ENCODE measurements around the gene MAP3K2. TPM values are rescaled to one million over a fixed set of nuclear protein-coding genes. Genes with fewer than 3 reads are reported as not detected.

Gene MAP3K2
- total RNA-seq, 2 experiments from 2014 or later, result 41.1 to 43.2 TPM

DNA sequence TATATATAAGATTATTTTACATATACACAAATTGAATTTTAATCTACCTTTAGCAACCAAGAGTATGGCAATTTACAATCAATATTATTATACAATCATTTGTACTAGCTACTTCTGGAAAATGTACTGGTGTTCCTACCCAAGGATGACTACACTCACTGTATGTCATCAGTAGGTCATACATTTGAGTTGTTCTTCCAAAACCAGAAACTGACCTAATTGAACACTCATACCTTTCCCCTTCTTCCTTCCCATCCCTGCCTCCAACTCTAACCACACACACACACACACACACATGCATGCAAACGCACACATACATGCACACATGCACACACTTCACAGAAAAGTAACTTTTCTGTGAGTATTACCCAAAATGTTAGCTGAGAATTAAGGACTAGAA, 85.6 kb downstream of the MAP3K2 start:
- H3K4me3 Mint-ChIP-seq, result no peak overlapping the region
- DNase-seq, result no peak
- peaks cover 5% of the 10 kb centered on the region for H3K36me3 Mint-ChIP-seq
- H3K27me3 Mint-ChIP-seq, result no peaks in the 10 kb centered on the region
- H3K27ac Mint-ChIP-seq, result no peak overlapping the region
- H3K9me3 Mint-ChIP-seq, result no peaks in the 10 kb centered on the region
- no peaks in the 10 kb centered on the region for H3K4me1 Mint-ChIP-seq

DNA sequence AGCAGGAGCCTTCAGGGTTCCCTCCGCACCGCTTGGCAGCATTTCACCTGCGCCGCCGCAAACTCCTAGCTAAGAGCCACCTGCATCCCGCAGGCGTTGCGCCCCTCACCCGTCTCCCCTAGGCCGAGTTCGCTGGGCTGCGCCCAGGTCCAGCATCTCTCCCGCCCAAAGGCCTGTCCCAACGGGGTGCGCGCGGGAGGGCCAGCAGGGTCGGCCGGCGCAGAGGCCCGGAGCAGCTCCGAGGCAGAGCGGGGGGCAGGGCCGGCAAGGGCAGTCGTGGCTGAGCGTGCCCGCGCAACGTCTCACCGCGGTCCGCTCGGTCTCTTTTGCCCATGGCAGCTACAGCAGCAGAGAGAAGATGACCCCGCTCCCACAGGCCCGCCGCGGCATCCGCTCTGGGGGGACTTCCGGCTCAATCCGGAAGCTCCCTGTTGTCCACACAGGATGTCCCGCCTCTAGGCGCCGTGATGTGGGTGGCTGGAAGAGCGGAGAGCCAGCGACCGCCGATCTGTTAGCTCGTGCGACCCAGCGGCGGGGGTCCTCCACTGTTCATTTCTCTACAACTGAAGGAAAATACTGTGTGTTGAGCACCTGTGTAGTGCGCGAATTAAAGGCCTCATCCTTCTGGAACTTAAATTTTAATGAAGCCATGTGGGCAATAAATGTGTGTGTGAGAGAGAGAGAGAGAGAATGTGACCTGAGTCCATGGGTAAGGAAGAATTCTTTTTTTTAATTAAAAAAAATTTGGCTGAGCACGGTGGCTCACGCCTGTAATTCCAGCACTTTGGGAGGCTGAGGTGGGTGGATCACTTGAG, 93.8 kb downstream of the MAP3K2 start, which contains the start of gene ERCC3:
ERCC3 (minus strand) TSS at position 397 of the 815 bp plus-strand sequence; CDS start at position 334, 63 bp downstream.
- Mint-ChIP-seq H3K27ac (peak within 1 kb of the TSS; percentile 99), H3K36me3 (peaks cover 30% of the 10 kb centered on the region), H3K9me3 (no peaks in the 10 kb centered on the region), H3K4me3 (peak within 1 kb of the TSS; percentile 100), H3K27me3 (no peaks in the 10 kb centered on the region), H3K4me1 (peaks cover 21% of the 10 kb centered on the region)
- peak; percentile 88 for DNase-seq

DNA sequence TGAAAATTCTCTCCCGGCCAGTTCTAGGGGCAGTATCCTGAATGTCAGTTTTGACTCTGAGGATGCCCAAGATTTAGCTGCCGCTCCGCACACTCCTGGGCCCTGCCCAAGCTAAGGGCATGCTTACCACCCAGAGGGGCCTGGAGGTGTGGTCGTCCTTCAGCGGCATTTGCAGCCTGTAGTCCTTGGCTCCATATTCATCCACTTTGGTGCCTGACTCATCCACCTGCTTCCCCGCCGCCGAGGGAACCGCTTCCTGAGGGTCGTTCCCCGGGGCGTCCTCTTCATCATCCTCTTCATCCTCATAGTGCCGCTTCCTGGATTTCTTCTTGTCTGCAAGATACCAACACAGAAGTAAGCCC, 94.4 kb downstream of the MAP3K2 start:
- DNase-seq, result peak; percentile 8
- H3K4me1 Mint-ChIP-seq, result peaks cover 21% of the 10 kb centered on the region
- no peaks in the 10 kb centered on the region for H3K9me3 Mint-ChIP-seq
- no peaks in the 10 kb centered on the region for H3K27me3 Mint-ChIP-seq
- peaks cover 35% of the 10 kb centered on the region for H3K36me3 Mint-ChIP-seq
- peak overlapping the region; percentile 100 for H3K4me3 Mint-ChIP-seq
- H3K27ac Mint-ChIP-seq, result peak overlapping the region; percentile 99

DNA sequence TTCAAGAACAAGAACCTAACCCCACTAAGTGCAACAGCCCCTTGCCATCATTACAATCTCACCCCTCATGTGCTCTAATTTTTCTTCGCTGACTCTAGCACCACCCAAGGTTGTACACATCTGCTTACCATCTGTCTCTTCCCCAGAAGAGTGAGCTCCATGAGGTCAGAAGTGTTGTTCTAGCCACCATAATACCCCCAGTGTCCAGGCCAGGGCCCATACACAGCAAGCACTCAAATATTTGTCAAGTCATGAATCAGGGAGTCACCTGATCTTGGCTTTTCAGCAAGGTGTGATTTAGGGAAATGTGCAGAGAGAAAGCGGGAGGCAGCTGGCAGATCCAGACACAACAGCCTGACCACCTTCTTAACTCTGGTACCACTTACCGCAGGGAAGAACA, 99.5 kb downstream of the MAP3K2 start:
- peaks cover 21% of the 10 kb centered on the region for H3K4me1 Mint-ChIP-seq
- H3K36me3 Mint-ChIP-seq, result peaks cover 64% of the 10 kb centered on the region
- H3K9me3 Mint-ChIP-seq, result peaks cover 8% of the 10 kb centered on the region
- no peak overlapping the region for H3K27ac Mint-ChIP-seq
- no peaks in the 10 kb centered on the region for H3K27me3 Mint-ChIP-seq
- H3K4me3 Mint-ChIP-seq, result no peak overlapping the region
- no peak for DNase-seq

DNA sequence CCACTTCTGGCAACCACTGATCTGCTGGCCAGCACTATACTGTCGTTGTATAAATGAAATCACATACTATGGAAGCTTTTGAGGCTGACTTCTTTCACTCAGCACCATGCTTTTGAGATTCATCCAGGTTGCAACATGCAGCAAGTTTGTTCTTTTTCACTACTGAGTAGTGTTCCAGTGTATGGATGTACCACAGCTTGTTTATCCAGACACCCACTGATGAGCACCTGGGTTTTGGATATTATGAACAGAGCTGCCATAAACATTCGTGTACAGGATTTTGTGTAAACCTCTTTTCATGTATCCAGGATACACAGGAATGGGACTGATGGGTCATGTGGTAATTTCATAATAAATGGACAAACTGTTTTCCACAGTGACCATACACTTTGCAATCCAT, 104.5 kb downstream of the MAP3K2 start:
- no peak for DNase-seq
- Mint-ChIP-seq H3K27ac (no peak overlapping the region), H3K36me3 (peaks cover 55% of the 10 kb centered on the region), H3K4me1 (peaks cover 13% of the 10 kb centered on the region), H3K27me3 (no peaks in the 10 kb centered on the region), H3K9me3 (peaks cover 8% of the 10 kb centered on the region), H3K4me3 (no peak overlapping the region)

DNA sequence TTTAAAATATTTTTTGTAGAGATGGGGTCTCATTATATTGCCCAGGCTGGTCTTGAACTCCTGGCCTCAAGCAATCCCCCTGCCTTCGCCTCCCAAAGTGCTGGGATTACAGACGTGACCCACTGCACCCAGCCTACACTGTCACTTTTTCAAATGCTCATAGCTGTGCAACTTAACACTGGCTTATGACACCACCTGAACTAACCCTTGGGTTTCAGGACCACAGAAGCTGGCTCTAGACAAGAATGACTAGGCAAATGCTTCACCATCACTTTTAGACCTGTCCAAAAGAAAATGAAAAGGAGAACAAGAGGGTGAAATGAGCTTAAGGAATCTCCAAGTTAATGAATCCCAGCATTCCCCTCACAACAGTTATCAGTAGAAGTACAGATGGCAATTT, 107.1 kb downstream of the MAP3K2 start:
- H3K27me3 Mint-ChIP-seq, result no peaks in the 10 kb centered on the region
- peaks cover 51% of the 10 kb centered on the region for H3K36me3 Mint-ChIP-seq
- no peak overlapping the region for H3K27ac Mint-ChIP-seq
- no peak for DNase-seq
- peaks cover 8% of the 10 kb centered on the region for H3K9me3 Mint-ChIP-seq
- peaks cover 23% of the 10 kb centered on the region for H3K4me1 Mint-ChIP-seq
- H3K4me3 Mint-ChIP-seq, result no peak overlapping the region

DNA sequence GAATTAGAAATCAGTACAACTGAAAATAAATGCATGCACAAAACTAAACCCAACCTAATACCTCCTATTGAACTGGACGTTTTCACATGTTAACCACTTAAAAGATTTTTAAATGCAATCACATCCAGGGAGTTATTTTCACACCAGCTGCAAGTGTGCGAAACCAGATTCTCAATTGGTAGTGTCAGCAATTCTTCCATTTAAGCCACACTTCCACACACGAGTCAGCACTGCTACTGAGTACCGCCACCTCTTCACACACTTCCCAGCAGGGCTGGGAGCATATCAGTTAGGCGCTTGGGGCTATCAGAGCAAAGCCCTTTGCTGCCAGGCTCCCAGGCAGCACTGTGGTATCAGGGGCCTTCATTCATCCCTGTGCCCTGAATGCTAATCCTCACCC, 108.0 kb downstream of the MAP3K2 start:
- DNase-seq, result no peak
- Mint-ChIP-seq H3K27me3 (no peaks in the 10 kb centered on the region), H3K27ac (no peak overlapping the region), H3K36me3 (peaks cover 43% of the 10 kb centered on the region), H3K4me1 (peaks cover 22% of the 10 kb centered on the region), H3K4me3 (no peak overlapping the region), H3K9me3 (peaks cover 8% of the 10 kb centered on the region)

DNA sequence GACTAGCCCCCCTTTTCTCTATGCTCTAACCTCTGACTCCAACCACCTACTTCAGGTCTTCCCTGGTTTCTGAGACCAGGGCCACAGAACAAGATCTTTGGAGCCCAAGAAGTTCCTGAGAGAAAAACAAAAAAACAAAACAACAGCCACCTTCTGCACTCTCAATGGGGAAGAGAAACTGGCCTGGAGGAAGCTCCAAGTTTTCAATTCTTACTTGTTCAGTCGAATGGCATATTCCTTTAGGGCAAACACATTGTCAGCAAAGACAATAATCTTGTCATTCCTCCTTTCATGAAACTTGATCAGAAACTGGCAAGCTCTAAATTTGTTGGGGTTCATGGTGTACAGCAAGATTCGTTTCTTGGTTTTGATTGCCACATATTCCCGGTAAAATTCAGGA, 108.8 kb downstream of the MAP3K2 start:
- Mint-ChIP-seq H3K4me3 (no peak overlapping the region), H3K4me1 (peaks cover 19% of the 10 kb centered on the region), H3K36me3 (peaks cover 34% of the 10 kb centered on the region), H3K27me3 (no peaks in the 10 kb centered on the region), H3K9me3 (peaks cover 2% of the 10 kb centered on the region), H3K27ac (no peak overlapping the region)
- DNase-seq, result no peak

DNA sequence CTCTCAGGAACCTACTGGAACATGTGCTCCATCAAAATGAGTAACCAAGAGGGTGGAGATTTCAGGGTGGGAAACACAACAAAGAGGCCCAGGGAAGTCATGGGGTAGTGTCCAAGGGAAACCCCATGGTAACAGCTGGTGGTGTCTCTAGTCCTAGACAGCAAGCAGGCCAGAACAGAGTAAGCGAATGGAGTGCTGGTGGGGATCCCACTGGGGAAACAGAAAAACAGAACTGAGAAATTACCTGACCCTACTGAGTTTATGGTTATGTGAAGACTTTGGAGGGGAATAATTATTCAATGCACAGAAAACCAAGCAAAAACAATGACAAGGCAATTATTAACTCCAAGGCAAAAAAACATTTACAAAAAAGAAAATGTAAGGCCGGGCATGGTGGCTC, 110.7 kb downstream of the MAP3K2 start:
- H3K27ac Mint-ChIP-seq, result peak overlapping the region; percentile 66

DNA sequence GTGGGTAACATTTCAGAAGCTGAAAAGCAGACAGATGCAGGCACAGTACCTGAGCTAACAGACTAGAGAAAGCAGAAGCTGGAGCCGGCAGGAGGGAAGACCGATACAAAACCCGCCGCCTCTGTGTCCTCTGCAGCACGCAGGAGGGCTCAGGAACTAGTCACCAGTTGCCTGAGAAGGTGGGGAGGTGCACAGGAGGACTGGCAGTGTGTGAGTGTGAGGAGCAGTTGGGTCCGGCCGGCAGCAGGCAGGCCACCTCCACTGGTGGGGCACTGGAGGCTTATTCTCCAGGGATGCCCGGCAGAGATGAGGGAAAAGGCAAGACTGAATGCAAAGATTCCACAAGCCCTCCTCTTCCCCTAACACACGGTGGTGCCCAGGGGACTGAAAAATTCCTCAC, 112.0 kb downstream of the MAP3K2 start:
- H3K9me3 Mint-ChIP-seq, result no peaks in the 10 kb centered on the region
- no peak overlapping the region for H3K27ac Mint-ChIP-seq
- peaks cover 10% of the 10 kb centered on the region for H3K4me1 Mint-ChIP-seq
- DNase-seq, result no peak
- H3K27me3 Mint-ChIP-seq, result no peaks in the 10 kb centered on the region
- peaks cover 27% of the 10 kb centered on the region for H3K36me3 Mint-ChIP-seq
- H3K4me3 Mint-ChIP-seq, result no peak overlapping the region

More for the DNA sequence above, 110.7 kb downstream of the MAP3K2 start:
- no peak for DNase-seq
- H3K27me3 Mint-ChIP-seq, result no peaks in the 10 kb centered on the region
- H3K36me3 Mint-ChIP-seq, result peaks cover 26% of the 10 kb centered on the region
- no peaks in the 10 kb centered on the region for H3K9me3 Mint-ChIP-seq
- no peak overlapping the region for H3K4me3 Mint-ChIP-seq
- peaks cover 10% of the 10 kb centered on the region for H3K4me1 Mint-ChIP-seq

DNA sequence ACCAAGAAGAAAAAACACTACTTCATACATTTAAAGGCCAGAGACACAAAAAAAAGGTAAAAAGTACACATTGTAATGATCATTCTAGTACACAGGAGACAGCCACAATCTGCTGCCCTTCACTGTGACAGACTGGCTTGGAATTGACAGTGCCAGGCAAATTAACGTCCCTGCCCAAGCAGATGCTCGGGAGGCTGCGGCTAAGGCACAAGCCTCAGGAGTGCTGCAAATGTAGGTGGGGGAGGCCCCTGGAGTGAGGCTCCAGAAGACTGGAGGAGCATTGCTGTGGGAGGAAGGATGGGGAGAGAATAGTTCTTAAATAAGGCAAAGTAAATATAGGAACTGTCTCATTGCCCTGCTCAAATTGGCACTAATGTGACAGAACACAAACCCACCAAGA, 112.4 kb downstream of the MAP3K2 start:
- H3K9me3 Mint-ChIP-seq, result no peaks in the 10 kb centered on the region
- H3K4me1 Mint-ChIP-seq, result peaks cover 10% of the 10 kb centered on the region
- H3K27ac Mint-ChIP-seq, result no peak overlapping the region
- no peak for DNase-seq
- H3K27me3 Mint-ChIP-seq, result no peaks in the 10 kb centered on the region
- no peak overlapping the region for H3K4me3 Mint-ChIP-seq
- peaks cover 32% of the 10 kb centered on the region for H3K36me3 Mint-ChIP-seq

DNA sequence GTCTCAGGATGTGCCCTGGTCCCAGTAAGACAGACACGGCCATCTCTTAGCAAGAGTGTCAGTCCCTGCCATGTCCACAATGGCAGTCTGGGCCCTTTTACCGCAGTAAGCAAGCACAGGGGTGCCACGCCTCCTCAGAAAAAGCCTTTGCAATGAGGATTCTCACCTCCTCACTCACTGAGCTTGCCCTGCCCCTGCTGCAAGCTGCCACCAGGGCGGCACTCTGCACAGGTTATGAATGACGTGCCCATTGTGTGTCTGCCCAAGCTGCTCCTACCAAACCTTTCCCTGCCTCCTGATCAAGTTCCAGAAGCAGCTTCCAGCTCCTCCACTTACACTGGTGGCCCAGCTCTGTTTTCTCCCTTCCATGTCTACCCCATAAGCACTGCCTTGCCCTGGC, 117.1 kb downstream of the MAP3K2 start:
- H3K27ac Mint-ChIP-seq, result no peak overlapping the region
- H3K9me3 Mint-ChIP-seq, result no peaks in the 10 kb centered on the region
- no peak for DNase-seq
- no peaks in the 10 kb centered on the region for H3K27me3 Mint-ChIP-seq
- peaks cover 40% of the 10 kb centered on the region for H3K36me3 Mint-ChIP-seq
- H3K4me3 Mint-ChIP-seq, result no peak overlapping the region
- no peaks in the 10 kb centered on the region for H3K4me1 Mint-ChIP-seq

DNA sequence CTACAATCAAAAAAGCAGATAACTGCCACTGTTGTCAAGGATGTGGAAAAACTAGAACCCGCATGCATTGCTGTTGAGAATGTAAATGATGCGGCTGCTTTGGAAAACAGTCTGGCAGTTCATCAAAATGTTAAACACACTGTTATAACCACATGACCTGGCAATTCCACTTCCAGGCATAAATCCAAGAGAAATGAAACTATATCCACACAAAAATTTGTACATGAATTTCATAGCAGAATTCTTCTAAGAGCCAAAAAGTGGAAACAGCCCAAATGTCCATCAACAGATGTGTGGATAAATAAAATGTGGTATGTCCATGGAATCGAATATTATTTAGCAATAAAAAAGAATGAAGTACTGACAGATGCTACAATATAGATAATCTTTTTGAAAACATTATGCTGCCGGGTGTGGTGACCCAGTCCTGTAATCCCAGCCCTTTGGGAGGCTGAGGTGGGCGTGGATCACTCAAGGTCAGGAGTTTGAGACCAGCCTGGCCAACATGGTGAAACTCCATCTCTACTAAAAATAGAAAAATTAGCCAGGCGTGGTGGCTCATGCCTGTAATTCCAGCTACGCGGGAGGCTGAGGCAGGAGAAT, 125.9 kb downstream of the MAP3K2 start:
- H3K27ac Mint-ChIP-seq, result no peak overlapping the region
- H3K27me3 Mint-ChIP-seq, result no peaks in the 10 kb centered on the region

DNA sequence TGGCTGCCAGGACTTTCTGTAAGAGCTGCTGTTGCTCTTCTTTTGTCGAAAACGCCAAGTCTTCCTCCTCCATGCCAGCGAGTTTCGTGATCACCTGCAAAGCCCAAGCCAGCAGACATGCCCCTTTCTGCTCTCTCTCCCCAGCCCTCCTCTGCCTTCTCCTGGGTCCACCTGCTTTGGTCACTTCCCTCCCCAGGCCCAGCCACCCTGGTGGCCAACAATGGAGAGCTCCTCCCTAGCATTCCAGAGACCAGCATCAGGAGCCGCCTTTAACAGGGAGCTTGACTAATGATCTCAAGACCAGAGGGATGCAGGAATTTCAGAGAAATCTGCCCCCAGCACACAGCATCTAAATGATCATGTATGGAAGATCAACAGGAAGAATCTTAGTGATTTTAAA, 128.4 kb downstream of the MAP3K2 start:
- H3K9me3 Mint-ChIP-seq, result no peaks in the 10 kb centered on the region
- no peak overlapping the region for H3K4me3 Mint-ChIP-seq
- no peak overlapping the region for H3K27ac Mint-ChIP-seq
- peaks cover 18% of the 10 kb centered on the region for H3K36me3 Mint-ChIP-seq
- DNase-seq, result no peak
- H3K4me1 Mint-ChIP-seq, result peaks cover 7% of the 10 kb centered on the region
- H3K27me3 Mint-ChIP-seq, result no peaks in the 10 kb centered on the region

More for the DNA sequence above, 125.9 kb downstream of the MAP3K2 start:
- peaks cover 24% of the 10 kb centered on the region for H3K36me3 Mint-ChIP-seq
- H3K4me1 Mint-ChIP-seq, result no peaks in the 10 kb centered on the region
- no peak overlapping the region for H3K4me3 Mint-ChIP-seq
- no peak for DNase-seq
- no peaks in the 10 kb centered on the region for H3K9me3 Mint-ChIP-seq

DNA sequence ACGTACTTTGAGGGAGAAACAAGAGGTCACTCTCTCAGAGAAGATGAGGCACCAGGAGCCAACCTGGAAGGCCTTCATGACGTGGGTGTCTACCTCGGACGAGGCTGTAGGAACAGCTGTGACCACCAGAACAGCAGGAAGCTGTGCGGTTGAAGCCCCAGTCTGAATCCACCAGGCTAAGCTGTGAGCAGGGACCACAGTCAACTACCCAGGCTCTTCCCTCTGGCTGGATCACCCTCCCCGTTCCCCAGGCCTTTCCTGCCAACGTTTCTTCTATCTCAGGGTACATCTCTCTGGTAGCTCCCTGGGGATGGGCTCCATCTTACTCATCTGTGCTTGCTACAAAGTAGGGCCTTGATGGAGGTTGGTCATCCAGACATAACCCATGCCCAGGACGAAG, 130.9 kb downstream of the MAP3K2 start:
- H3K36me3 Mint-ChIP-seq, result peaks cover 16% of the 10 kb centered on the region
- no peak for DNase-seq
- H3K4me3 Mint-ChIP-seq, result no peak overlapping the region
- H3K4me1 Mint-ChIP-seq, result peaks cover 7% of the 10 kb centered on the region
- no peak overlapping the region for H3K27ac Mint-ChIP-seq
- H3K27me3 Mint-ChIP-seq, result no peaks in the 10 kb centered on the region
- no peaks in the 10 kb centered on the region for H3K9me3 Mint-ChIP-seq

DNA sequence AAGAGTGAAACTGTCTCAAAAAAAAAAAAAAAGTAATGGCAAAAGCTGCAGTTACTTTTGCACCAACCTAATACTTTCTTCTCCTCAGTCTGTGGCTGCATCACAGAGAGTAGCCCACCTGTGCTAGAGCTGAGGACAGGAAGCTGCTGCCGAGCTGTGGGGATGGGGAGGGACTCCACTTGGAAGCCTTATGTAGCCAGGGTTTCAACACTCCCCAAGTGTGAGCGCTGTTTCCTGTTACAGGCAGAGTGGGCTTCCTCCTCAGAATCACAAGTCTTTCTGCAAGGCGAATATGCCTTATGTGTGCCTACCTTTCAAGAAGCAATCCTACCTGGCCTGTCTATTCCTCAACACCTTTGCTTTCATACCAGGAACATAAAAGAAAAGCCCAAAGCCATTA, 131.4 kb downstream of the MAP3K2 start:
- H3K27ac Mint-ChIP-seq, result no peak overlapping the region

More for the DNA sequence above, 131.4 kb downstream of the MAP3K2 start:
- Mint-ChIP-seq H3K4me3 (no peak overlapping the region), H3K36me3 (peaks cover 16% of the 10 kb centered on the region), H3K9me3 (no peaks in the 10 kb centered on the region), H3K4me1 (peaks cover 7% of the 10 kb centered on the region), H3K27me3 (no peaks in the 10 kb centered on the region)
- DNase-seq, result no peak
